Natural killer cell (primary cell): Measurements from ENCODE around the gene VAC14. TPM values are rescaled to one million over a fixed set of nuclear protein-coding genes. Genes with fewer than 3 reads are reported as not detected.
A peak's percentile ranks its signal among the peaks of the same experiment; 100 is the strongest.
"Not testable (repeated sequence)": the region's sequence is repeated elsewhere in the genome, so short reads cannot be mapped to it uniquely, and the experiment has no call there.

Source experiments
- ATAC-seq, 3 donors: fragments of 150-1000 bp in 2 of 3; fragments of 200-7000 bp in 1 of 3; cut with Tn5 transposase; 1 replicate in 1 of 3; 2 replicates in 2 of 3; pipeline ENCODE4 v1.10.0; 2021; ENCODE audit warnings: mild to moderate bottlenecking in 2 of 3, moderate library complexity in 2 of 3
- DNase-seq, 2 donors: peaks; one replicate each; pipeline versions ENCODE4 v3.0.0 to v3.0.0-alpha.2; 2013 to 2021; ENCODE audit warnings: mixed read lengths in 1 of 2
- H3K27ac ChIP-seq: one replicate; pipeline ENCODE4 v1.5.1; 2013; ENCODE audit warnings: mild to moderate bottlenecking, low read length
- H3K27me3 ChIP-seq: one replicate; pipeline ENCODE4 v1.6.1; 2013; ENCODE audit warnings: low read length; ENCODE audit not compliant: control insufficient read depth, insufficient read depth
- H3K36me3 ChIP-seq: one replicate; pipeline ENCODE4 v1.6.1; 2013; ENCODE audit warnings: low read length; ENCODE audit not compliant: control insufficient read depth, insufficient read depth
- H3K4me1 ChIP-seq: one replicate; pipeline ENCODE4 v1.6.1; 2013; ENCODE audit warnings: low read length; ENCODE audit not compliant: control insufficient read depth, insufficient read depth
- H3K4me3 ChIP-seq: one replicate; pipeline ENCODE4 v1.5.1; 2013; ENCODE audit warnings: low read length
- H3K9me3 ChIP-seq: one replicate; pipeline ENCODE4 v1.6.1; 2013; ENCODE audit warnings: low read length; ENCODE audit not compliant: control insufficient read depth, insufficient read depth
- H3K27ac Mint-ChIP-seq, 2 donors: one replicate each; pipeline ENCODE4 v1.8.0; 2022; ENCODE audit warnings: mild to moderate bottlenecking in 2 of 2, mixed read lengths in 2 of 2, moderate library complexity in 1 of 2
- H3K27me3 Mint-ChIP-seq, 2 donors: one replicate each; pipeline ENCODE4 v1.8.0; 2022; ENCODE audit warnings: low read depth in 2 of 2, mixed read lengths in 2 of 2
- H3K36me3 Mint-ChIP-seq: one replicate; pipeline ENCODE4 v1.8.0; 2022; ENCODE audit warnings: mixed read lengths
- H3K4me1 Mint-ChIP-seq, 2 donors: one replicate each; pipeline ENCODE4 v1.8.0; 2022; ENCODE audit warnings: mixed read lengths in 2 of 2
- H3K4me3 Mint-ChIP-seq: one replicate; pipeline ENCODE4 v1.8.0; 2022; ENCODE audit warnings: mild to moderate bottlenecking, moderate library complexity, mixed read lengths
- H3K9me3 Mint-ChIP-seq, 2 donors: one replicate each; pipeline ENCODE4 v1.8.0; 2022; ENCODE audit warnings: mixed read lengths in 2 of 2
- WGBS: methylation state at CpG from one replicate; pipeline ENCODE4 v1.1.7; 2013; ENCODE audit warnings: missing lambda C conversion rate; ENCODE audit not compliant: insufficient coverage; 5-methylcytosine and 5-hydroxymethylcytosine counted together
- intact Hi-C: fragments of 100-400 bp; cut with micrococcal nuclease; formaldehyde crosslinking; loops from one replicate; pipeline ENCODE4 v1.14.2; 2022
- total RNA-seq, 4 donors: library from RNA; stranded (reverse); fragments of 120-200 nt in 1 of 4; gene quantifications; one replicate each; pipeline versions ENCODE4 v1.2.3 to v1.2.4, GENCODE V29; 2013 to 2022
- TF ChIP-seq, protein P1 (sequence below): fragments of 200-600 bp; IDR thresholded peaks from one replicate; pipeline ENCODE4 v1.8.0; 2022; ENCODE audit warnings: antibody characterized with exemption

VAC14 gene
- total RNA-seq, 3 donors from 2014 or later (not counting 1 experiment from before 2014, with no cell fraction given), result 33.9 to 45.6 (median 43.4) TPM

DNA sequence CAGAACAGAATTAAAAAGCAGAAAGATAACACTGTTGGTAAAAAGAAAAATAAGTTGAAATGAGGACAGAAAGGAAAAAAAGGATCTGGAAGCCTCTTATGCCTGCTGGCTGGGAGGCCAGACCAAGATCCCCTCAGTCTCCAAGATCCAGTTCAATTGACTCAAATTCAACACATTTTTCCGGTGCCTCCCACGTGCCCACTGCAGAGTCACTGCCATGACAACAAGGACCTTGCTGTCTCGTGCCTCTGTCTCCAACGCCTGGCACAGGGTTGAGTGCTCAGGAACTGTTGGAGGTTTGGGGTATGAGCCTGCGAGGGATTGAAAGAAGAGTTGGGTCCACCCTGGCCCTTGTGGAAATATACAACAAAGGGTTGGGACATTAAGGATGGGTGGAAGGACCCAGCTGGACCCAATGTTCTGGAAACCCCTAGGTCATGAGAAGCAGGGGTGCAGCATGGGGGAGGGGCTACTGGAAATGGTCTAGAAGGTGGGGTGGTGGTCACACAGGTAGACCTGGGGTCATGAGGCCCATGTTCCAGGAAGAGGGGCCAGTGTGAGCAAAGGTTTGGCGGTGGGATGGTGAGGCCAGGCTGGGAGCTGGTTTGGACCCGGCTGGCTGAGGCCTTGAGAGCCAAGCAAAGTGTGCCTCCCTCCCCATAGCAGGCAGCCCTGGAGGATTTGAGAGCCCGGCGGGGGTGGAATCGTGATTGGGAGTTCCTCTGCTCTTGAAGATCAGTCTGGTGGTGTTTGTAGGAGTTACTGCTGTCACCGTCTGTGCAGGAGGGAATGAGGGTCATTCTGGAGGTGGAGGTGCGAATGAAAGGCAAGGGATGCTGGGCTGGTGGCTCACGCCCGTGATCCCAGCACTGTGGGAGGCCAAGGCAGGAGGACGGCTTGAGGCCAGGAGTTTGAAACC lies 153.3 kb downstream of the VAC14 start:
- Mint-ChIP-seq H3K9me3 (no peaks in the 10 kb centered on the region), H3K27ac (peak overlapping the region in 1 of 2 donors; percentile 16), H3K36me3 (no peaks in the 10 kb centered on the region), H3K27me3 (peaks cover 0 to 4% of the 10 kb centered on the region in 2 donors), H3K4me1 (no peaks in the 10 kb centered on the region), H3K4me3 (no peak overlapping the region)
- DNase-seq, result no peak
- Histone ChIP-seq H3K27me3 (no peaks in the 10 kb centered on the region), H3K36me3 (no peaks in the 10 kb centered on the region), H3K4me3 (no peak overlapping the region), H3K9me3 (no peaks in the 10 kb centered on the region), H3K4me1 (no peaks in the 10 kb centered on the region), H3K27ac (no peak overlapping the region)
- TF ChIP-seq, protein P1, sequence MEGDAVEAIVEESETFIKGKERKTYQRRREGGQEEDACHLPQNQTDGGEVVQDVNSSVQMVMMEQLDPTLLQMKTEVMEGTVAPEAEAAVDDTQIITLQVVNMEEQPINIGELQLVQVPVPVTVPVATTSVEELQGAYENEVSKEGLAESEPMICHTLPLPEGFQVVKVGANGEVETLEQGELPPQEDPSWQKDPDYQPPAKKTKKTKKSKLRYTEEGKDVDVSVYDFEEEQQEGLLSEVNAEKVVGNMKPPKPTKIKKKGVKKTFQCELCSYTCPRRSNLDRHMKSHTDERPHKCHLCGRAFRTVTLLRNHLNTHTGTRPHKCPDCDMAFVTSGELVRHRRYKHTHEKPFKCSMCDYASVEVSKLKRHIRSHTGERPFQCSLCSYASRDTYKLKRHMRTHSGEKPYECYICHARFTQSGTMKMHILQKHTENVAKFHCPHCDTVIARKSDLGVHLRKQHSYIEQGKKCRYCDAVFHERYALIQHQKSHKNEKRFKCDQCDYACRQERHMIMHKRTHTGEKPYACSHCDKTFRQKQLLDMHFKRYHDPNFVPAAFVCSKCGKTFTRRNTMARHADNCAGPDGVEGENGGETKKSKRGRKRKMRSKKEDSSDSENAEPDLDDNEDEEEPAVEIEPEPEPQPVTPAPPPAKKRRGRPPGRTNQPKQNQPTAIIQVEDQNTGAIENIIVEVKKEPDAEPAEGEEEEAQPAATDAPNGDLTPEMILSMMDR, result no peak
- intact Hi-C loops, result no loop called here
- 86% methylated on average over 15 of the region's 15 CpGs for WGBS
- no peak for ATAC-seq

DNA sequence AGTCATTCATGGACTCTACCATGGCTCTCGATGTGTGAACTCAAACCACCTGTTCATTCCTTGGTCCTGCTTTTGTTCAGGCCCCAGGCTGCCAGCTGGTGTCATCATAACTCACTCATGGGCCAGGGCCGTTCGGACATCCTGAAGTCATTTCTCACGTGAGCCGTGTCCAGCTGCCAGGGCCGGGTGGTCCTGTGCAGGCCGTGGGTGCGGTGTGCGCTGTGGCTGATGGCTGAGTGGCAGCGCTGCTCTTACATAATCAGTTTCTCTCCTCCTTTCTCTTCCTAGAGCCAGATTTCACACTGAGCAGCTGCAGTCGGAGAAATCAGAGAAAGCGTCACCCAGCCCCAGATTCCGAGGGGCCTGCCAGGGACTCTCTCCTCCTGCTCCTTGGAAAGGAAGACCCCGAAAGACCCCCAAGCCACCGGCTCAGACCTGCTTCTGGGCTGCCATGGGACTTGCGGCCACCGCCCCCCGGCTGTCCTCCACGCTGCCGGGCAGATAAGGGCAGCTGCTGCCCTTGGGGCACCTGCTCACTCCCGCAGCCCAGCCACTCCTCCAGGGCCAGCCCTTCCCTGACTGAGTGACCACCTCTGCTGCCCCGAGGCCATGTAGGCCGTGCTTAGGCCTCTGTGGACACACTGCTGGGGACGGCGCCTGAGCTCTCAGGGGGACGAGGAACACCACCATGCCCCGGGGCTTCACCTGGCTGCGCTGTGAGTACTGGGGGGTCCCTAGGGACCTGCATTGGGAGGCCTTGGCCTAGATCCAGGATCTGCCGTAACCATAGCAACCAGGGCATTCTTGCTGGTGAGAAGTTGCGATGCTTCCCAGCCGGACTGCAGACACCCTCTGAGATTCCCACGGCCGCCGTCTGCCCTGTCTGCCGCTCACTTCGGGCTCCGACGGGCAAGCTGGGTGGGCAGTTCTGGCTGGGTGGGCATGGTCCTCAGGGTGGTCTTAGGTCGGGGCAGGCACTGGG lies 154.4 kb downstream of the VAC14 start, which contains the start of gene IL34:
IL34 (plus strand) TSS at position 300 of the 982 bp plus-strand sequence; CDS start at position 689, 389 bp downstream.
- no peaks in the 10 kb centered on the region for H3K4me1 ChIP-seq
- Mint-ChIP-seq H3K9me3 (no peaks in the 10 kb centered on the region), H3K36me3 (no peaks in the 10 kb centered on the region), H3K4me3 (no peak within 1 kb of the TSS), H3K27ac (no peak within 1 kb of the TSS), H3K4me1 (no peaks in the 10 kb centered on the region), H3K27me3 (peaks cover 0 to 8% of the 10 kb centered on the region in 2 donors)
- DNase-seq, result no peak
- no peak within 1 kb of the TSS for H3K4me3 ChIP-seq
- H3K36me3 ChIP-seq, result no peaks in the 10 kb centered on the region
- H3K27me3 ChIP-seq, result no peaks in the 10 kb centered on the region
- 91% methylated on average over 39 of the region's 39 CpGs for WGBS
- TF ChIP-seq, protein P1, result no peak
- intact Hi-C loops, result no loop called here
- no peak for ATAC-seq
- H3K9me3 ChIP-seq, result no peaks in the 10 kb centered on the region
- no peak within 1 kb of the TSS for H3K27ac ChIP-seq

DNA sequence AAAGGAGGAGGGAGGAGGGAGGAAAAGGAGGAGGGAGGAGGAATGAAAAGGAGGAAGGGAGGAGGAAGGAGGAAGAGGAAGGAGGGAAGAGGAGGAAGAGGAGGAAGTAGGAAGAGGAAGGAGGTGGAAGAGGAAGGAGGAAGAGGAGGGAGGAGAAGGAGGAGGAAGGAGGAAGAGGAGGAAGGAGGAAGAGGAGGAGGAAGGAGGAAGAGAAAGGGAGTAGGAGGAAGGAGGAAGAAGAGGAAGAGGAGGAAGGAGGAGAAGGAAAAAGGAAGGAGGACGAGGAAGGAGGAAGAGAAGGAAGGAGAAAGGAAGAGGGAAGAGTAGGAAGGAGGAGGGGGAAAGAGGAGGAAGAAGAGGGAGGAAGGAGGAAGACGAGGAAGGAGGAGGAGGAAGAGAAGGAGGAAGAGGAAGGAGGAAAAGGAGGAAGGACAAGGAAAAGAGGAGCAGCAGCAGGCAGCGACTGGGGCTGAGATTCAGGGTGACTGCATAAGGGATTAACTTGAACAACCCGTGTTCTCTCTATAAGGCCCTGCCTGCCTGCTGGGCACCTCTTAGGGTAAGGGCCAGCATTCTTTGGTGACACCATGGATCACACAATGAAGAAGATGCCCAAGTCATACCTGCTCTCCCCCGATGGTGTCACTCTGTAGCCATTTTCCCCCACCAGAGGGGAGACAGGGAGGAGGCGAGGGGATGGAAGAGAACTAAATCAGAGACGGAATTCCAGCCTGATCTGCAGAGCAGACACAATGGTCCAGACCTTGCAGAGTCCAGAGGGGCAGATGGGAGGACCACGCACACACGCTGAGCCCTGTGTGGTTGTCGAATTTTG lies 156.0 kb downstream of the VAC14 start:
- no peak overlapping the region for H3K4me3 ChIP-seq
- intact Hi-C loops, result no loop called here
- DNase-seq, result no peak

DNA sequence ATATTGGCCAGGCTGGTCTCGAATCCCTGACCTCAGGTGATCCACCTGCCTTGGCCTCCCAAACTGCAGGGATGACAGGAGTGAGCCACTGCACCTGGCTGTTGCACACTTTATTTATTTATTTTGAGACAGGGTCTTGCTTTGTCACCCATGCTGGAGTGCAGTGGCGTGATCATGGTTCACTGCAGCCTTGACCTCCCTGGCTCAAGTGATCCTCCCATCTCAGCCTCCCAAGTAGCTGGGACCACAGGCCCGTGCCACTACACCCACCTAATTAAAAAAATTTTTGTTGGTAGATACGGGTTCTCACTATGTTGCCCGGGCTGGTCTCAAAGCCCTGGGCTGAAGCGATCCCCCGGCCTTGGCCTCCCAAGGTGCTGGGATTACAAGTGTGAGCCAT lies 157.7 kb downstream of the VAC14 start:
- H3K4me3 ChIP-seq, DNase-seq, ATAC-seq, H3K27me3 ChIP-seq, H3K4me1 ChIP-seq, H3K4me3 Mint-ChIP-seq, H3K36me3 ChIP-seq, H3K9me3 ChIP-seq, H3K36me3 Mint-ChIP-seq, H3K27ac Mint-ChIP-seq, H3K27ac ChIP-seq, intact Hi-C loops, H3K27me3 Mint-ChIP-seq, H3K4me1 Mint-ChIP-seq, H3K9me3 Mint-ChIP-seq: not testable (repeated sequence)
- 83% methylated on average over 7 of the region's 7 CpGs for WGBS

More for the DNA sequence above, 156.0 kb downstream of the VAC14 start:
- no peaks in the 10 kb centered on the region for H3K27me3 ChIP-seq
- TF ChIP-seq, protein P1, result no peak
- 87% methylated on average over 10 of the region's 10 CpGs for WGBS
- no peaks in the 10 kb centered on the region for H3K4me1 ChIP-seq
- H3K36me3 ChIP-seq, result no peaks in the 10 kb centered on the region
- no peaks in the 10 kb centered on the region for H3K9me3 Mint-ChIP-seq
- H3K36me3 Mint-ChIP-seq, result no peaks in the 10 kb centered on the region
- H3K27ac Mint-ChIP-seq, result no peak overlapping the region
- H3K27me3 Mint-ChIP-seq, result peaks cover 0 to 4% of the 10 kb centered on the region in 2 donors
- no peaks in the 10 kb centered on the region for H3K4me1 Mint-ChIP-seq
- H3K4me3 Mint-ChIP-seq, result no peak overlapping the region
- H3K27ac ChIP-seq, result no peak overlapping the region
- ATAC-seq, result no peak
- no peaks in the 10 kb centered on the region for H3K9me3 ChIP-seq
